ENCODE data around the gene FOXJ2. TPM values are rescaled to one million over a fixed set of nuclear protein-coding genes. Genes with fewer than 3 reads are reported as not detected.
A peak's percentile ranks its signal among the peaks of the same experiment; 100 is the strongest.

The FOXJ2 gene
- total RNA-seq, 4 donors from 2014 or later, result 11.6 to 15.7 (median 12.5) TPM

GRCh38 chr12:8034802-8035201, 2.3 kb downstream of the FOXJ2 start:
- Histone ChIP-seq H3K4me3 (peak overlapping the region in 1 of 4 donors; percentile 97), H3K9me3 (no peaks in the 10 kb centered on the region), H3K27me3 (no peaks in the 10 kb centered on the region), H3K27ac (peak overlapping the region; percentile 94 to 95 (median 94)), H3K36me3 (peaks cover 0 to 3% (median under 1%) of the 10 kb centered on the region in 4 donors), H3K4me1 (peaks cover 43 to 71% (median 53%) of the 10 kb centered on the region in 4 donors)
- no peak for DNase-seq
- TF ChIP-seq POLR2A (IDR thresholded peaks at IDR 0.05), result no peak
- no peak for TF ChIP-seq EP300 (IDR thresholded peaks at IDR 0.05; ENCODE audit: low read depth)
- no peak for TF ChIP-seq CTCF (IDR thresholded peaks at IDR 0.05)
- TF ChIP-seq POLR2AphosphoS5 (IDR thresholded peaks at IDR 0.05), result no peak
- in situ Hi-C loops (cut with MboI; ENCODE audit: low pct_ligation_motif_present in 1 of 4, low pct_unique_long_range_greater_than_20kb in 1 of 4, low sequenced_read_pairs in 3 of 4) (no loop called here), intact Hi-C loops (cut with DNase I; ENCODE audit: low total_unique reads) (no loop called here)

- intact Hi-C loops (cut with DNase I; ENCODE audit: low total_unique reads), result no loop called here
- H3K36me3 ChIP-seq, result peaks cover 0 to 10% (median 4%) of the 10 kb centered on the region in 4 donors
- no peak for DNase-seq
- peaks cover 43 to 71% (median 53%) of the 10 kb centered on the region in 4 donors for H3K4me1 ChIP-seq
- peak overlapping the region in 3 of 4 donors; percentile 11 to 94 (median 94) for H3K27ac ChIP-seq
- no peak overlapping the region for H3K4me3 ChIP-seq
- TF ChIP-seq POLR2A (IDR thresholded peaks at IDR 0.05) (no peak), CTCF (IDR thresholded peaks at IDR 0.05) (no peak), POLR2AphosphoS5 (IDR thresholded peaks at IDR 0.05) (no peak)
- WGBS, 2 donors (ENCODE audit: low coverage in 1 of 2), result 62 to 81% methylated on average over 4 to 5 of the region's 5 CpGs
- no peaks in the 10 kb centered on the region for H3K9me3 ChIP-seq
- in situ Hi-C loops (cut with MboI; ENCODE audit: low pct_ligation_motif_present in 1 of 4, low pct_unique_long_range_greater_than_20kb in 1 of 4, low sequenced_read_pairs in 3 of 4), result no loop called here
- no peaks in the 10 kb centered on the region for H3K27me3 ChIP-seq
Measured at GRCh38 chr12:8035440-8036010, 3.0 kb downstream of the FOXJ2 start.

- intact Hi-C loops (cut with DNase I; ENCODE audit: low total_unique reads) (no loop called here), in situ Hi-C loops (cut with MboI; ENCODE audit: low pct_ligation_motif_present in 1 of 4, low pct_unique_long_range_greater_than_20kb in 1 of 4, low sequenced_read_pairs in 3 of 4) (no loop called here)
- peaks cover 0 to 16% (median 7%) of the 10 kb centered on the region in 4 donors for H3K36me3 ChIP-seq
- H3K4me1 ChIP-seq, result peaks cover 43 to 71% (median 53%) of the 10 kb centered on the region in 4 donors
- peak overlapping the region in 2 of 4 donors; percentile 13 to 31 for H3K27ac ChIP-seq
- DNase-seq, result no peak
- H3K27me3 ChIP-seq, result no peaks in the 10 kb centered on the region
- 80 to 81% methylated on average over 1 to 8 of the region's 8 CpGs for WGBS, 2 donors (ENCODE audit: low coverage in 1 of 2)
- no peaks in the 10 kb centered on the region for H3K9me3 ChIP-seq
- no peak for TF ChIP-seq POLR2AphosphoS5 (IDR thresholded peaks at IDR 0.05)
- TF ChIP-seq POLR2A (IDR thresholded peaks at IDR 0.05), result no peak
- TF ChIP-seq EP300 (IDR thresholded peaks at IDR 0.05; ENCODE audit: low read depth), result no peak
- no peak for TF ChIP-seq CTCF (IDR thresholded peaks at IDR 0.05)
- no peak overlapping the region for H3K4me3 ChIP-seq
Measured at GRCh38 chr12:8036346-8036745, 3.8 kb downstream of the FOXJ2 start.

- H3K36me3 ChIP-seq, result peaks cover 0 to 24% (median 10%) of the 10 kb centered on the region in 4 donors
- H3K27me3 ChIP-seq, result no peaks in the 10 kb centered on the region
- TF ChIP-seq POLR2AphosphoS5 (IDR thresholded peaks at IDR 0.05) (no peak), CTCF (IDR thresholded peaks at IDR 0.05) (no peak), POLR2A (IDR thresholded peaks at IDR 0.05) (no peak), EP300 (IDR thresholded peaks at IDR 0.05; ENCODE audit: low read depth) (no peak)
- peaks cover 43 to 64% (median 50%) of the 10 kb centered on the region in 4 donors for H3K4me1 ChIP-seq
- intact Hi-C loops (cut with DNase I; ENCODE audit: low total_unique reads) (no loop called here), in situ Hi-C loops (cut with MboI; ENCODE audit: low pct_ligation_motif_present in 1 of 4, low pct_unique_long_range_greater_than_20kb in 1 of 4, low sequenced_read_pairs in 3 of 4) (no loop called here)
- peak overlapping the region in 2 of 4 donors; percentile 13 to 64 for H3K27ac ChIP-seq
- H3K4me3 ChIP-seq, result no peak overlapping the region
- WGBS, 2 donors (ENCODE audit: low coverage in 1 of 2), result 27 to 44% methylated on average over 5 to 6 of the region's 6 CpGs
- DNase-seq, result no peak
- no peaks in the 10 kb centered on the region for H3K9me3 ChIP-seq
Measured at GRCh38 chr12:8037046-8037663, 4.6 kb downstream of the FOXJ2 start.

All from transverse colon (tissue), 4 donors.